ENCODE data around the gene TADA1.
"Not testable (repeated sequence)": the region's sequence is repeated elsewhere in the genome, so short reads cannot be mapped to it uniquely, and the experiment has no call there.

TADA1 gene

DNA sequence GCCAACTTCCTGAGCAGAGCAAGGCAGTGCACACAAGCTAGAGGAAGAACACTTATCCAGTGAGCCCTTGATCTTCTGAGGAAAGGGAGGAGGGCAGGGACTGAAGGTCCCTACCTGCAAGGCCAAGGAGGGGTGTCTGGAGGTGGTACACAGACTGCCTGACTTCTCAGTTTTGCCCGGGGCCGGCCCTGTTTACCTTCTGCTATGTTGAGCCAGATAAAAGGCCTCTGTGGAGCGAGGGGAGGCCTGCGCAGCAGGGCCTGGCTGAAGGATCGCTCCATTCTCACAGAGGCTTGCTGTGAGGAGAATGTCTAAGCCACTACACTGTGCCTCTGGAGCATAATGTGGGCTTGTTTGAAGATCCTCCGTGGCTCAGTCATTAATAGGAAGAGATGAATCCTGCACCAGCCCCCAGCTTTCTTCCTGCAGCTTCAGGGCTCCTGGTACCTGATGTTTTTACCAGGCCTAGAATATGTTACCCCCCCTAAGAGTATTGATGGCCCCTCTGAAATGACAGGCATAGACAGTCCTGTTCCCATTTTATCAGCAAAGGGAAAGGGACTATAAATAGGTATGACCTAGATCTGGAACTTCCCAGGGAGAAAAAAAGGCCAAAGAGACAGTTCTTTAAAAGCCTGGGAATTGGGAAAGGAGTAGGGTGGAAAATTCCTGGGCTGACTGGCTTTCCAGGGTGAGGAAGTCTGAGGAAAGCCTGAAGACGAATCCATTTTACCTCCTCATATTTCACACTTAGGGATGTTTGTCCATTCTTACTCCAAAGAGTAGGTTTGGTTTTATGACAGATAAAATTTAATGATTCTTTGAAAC is 32.1 kb downstream of the TADA1 start:
- DNase-seq (ENCODE audit: low spot score) = peak; percentile 77

DNA sequence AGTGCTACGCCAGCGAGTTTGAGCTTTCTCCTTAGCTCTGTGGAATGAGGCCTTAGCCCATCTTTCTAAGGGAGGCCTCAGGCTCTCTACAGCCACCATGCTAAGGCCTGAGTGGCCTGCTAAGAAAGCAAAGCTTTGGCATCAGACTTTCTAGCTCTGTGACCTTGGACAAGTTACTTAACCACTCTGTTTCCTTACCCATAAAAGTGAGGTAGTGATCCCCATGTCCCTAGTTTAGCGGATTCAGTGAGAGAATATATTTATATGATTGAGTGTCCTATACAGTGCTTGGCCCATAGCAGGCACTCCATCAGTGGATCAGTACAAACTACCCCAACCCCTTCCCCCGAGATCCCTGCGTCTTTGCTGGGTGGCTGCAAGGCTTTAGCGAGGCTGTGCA is 32.7 kb downstream of the TADA1 start:
- no peak for DNase-seq (ENCODE audit: low spot score)

DNA sequence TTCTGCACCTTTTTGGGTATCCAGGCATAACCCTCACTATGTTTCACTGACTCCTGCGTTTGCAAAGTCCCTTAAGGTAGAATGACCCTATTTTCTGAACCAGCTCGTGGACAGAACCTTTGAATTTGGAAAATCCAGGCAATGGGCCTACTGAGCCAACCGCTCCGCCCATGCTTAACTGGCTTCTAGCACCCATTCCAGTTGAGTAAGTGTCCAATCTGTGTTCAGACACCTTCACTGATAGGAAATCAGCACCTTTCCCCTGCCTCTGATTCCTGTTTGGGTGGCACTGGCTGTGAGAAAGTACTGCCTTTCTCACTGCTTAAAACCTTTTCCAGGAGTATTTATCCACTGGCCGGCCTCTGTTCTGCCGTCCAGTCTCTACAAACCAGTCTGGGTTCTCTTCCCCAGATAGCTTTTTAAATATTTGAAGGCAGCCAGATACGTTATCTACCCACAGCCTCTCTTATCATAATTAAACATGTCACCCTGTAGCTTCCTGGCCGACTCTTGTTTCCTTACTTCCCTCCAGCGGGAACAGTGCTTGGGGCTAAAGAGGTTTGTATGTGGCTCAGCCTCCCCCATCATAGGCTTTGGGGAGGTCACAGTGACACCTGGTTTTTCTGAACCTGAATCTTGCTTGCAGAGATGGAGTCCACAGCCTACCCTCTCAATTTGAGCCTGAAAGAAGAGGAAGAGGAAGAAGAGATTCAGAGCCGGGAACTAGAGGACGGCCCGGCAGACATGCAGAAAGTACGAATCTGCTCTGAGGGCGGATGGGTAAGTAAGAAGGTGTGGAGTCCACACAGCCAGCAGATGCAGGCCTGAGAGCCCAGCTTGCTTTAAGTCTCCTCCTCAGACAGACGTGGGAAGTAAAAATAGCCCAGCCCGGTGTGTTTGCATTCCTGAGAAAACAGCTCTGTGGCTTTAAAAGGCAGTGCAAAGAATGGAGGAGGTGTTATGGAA is 35.5 kb downstream of the TADA1 start:
- DNase-seq (ENCODE audit: low spot score) = no peak

DNA sequence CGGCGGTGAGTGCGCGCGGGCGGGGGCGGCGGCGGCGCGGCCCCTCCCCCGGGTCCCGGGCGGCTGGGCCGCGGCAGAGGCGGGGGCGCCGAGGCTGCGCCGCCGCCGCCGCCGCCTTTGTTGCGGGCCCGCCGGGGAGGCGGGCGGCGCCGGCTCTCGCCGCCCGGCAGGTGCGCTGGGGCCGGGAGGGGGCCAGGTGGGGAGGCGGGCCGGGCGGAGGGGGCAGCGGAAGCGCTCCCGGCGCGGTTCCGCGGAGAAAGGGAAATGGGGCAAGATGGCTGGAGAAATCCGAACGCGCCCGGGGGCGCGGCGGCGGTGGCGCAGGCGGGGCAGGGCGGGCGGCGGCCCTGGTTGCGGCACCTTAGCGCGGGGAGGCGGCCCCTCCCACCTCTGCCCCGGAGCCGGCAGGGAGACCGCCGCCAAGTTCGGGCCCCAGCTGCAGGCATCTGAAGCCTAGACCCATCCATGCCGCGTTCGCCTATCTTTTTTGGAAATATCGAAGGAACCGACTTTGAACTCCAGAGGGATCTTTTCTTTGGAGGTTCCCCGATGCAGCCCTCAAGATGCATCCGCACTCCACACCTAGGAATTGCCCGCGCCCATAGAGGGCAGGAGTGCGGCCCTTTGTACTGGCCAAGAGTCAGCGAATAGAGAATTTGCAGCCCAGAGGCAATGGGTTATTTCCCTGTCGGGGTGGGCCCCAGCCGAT is 36.3 kb downstream of the TADA1 start:
- peak; percentile 33 for DNase-seq (ENCODE audit: low spot score)

DNA sequence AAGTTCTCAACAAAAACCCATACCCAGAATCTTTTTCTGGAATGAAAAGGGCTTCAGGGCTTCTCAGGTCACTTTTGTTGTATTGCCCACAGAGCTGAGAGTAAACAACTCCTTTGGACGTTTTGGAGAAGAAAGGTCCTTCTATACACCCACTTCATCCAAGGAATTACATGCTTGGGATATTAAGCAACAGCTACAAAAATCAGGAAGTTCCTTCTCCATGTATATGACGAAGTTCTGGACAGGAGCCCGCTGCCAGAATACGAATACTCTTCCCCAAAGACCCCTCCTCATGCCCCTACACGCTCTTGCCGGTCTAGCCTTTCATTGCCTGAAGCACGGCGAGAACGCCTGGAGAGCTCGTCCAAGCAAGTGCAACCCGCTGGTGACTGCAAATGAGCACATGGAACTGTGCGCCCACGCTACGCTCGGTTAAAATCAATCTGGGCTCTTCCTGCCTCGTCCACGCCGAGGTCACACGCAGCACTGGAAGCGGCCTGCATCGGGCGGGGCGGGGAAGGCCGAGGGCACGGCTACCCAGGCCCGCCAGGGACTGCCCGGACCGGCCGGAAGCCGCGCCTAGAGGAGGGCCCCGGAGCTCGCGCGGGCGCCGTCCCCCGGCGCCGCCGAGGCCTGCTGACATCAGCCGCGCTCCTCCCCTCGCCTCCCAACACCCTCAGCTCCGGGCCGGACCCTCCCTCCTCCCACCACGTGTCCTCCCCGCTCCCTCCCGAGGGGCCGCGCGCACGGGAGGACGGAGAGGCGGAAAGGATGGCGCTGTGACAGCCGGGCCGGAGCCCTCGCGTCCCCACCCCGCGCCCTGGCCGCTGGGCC is 37.1 kb downstream of the TADA1 start, which contains the start of gene POGK:
Gene POGK, plus strand, starts transcription at position 710 of the 834 bp plus-strand sequence. CDS start 1,482 bp downstream, outside the sequence.
- DNase-seq (ENCODE audit: low spot score) = peak; percentile 97

DNA sequence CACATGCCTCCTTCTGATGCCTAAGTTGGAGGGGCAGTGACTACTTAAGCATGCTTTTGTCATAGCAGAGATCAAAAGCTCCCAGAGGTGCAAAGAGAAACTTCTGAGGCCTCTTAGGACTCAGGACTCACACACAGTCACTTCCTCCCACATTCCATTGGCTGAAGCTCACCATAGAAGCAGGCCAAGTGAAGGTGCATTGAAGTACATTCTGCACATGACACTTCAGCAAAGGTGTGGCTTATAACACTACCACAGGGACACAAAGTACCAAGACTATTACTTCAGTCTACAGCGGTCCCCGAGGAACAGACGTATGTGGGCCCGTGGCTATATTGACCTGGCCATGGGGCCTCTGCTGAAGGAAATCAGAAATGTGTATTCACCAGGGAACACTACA is 39.3 kb downstream of the TADA1 start:
- no peak for DNase-seq (ENCODE audit: low spot score)

DNA sequence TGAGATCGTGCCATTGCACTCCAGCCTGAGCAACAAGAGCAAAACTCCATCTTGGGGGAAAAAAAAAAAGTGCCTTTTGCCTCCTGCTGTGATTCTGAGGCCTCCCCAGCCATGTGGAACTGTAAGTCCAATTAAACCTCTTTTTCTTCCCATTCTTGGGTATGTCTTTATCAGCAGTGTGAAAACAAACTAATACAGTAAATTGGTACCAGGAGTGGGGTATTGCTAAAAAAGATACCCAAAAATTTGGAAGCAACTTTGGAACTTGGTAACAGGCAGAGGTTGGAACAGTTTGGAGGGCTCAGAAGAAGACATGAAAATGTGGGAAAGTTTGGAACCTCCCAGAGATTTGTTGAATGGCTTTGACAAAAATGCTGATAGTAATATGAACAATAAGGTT is 46.3 kb downstream of the TADA1 start:
- not testable (repeated sequence) for DNase-seq (ENCODE audit: low spot score)

DNA sequence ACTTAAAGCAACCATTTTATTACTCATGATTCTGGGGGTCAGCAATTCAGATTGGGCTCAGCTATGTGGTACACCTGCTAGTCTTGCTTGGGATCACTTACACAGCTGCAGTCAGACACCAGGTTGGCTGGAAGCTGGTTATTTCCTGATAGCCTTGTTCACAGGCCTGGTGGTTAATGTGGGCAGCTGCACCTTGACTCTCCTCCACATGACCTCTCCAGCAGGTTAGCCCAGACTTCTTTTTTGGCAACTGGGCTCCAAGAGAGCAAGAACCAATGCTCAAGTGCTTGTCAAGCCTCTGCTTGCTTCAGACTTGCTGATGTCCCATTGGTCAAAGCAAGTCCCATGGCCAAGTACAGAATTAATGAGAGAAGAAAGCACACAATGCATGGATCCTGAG is 48.6 kb downstream of the TADA1 start:
- DNase-seq (ENCODE audit: low spot score) = no peak

DNA sequence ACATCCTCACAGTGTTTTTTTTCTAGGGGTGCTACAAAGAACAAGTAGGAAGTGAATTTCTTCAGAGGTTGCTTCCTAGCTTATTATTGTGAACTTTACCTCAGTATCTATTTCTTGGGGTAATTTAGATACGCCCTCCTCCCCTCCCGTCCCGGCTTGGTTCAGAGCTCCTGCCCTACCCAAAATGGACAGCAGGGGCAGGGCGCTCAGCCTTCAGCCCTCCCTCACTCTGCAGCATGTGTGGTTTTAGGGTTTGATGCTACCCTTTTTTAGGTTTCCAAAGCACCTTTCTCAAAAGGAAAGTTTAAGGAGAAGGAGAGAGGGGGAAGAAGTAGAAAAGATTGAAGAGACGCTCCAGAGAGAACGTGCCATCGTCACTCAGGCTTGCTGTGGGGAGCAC is 53.7 kb downstream of the TADA1 start:
- no peak for DNase-seq (ENCODE audit: low spot score)

DNA sequence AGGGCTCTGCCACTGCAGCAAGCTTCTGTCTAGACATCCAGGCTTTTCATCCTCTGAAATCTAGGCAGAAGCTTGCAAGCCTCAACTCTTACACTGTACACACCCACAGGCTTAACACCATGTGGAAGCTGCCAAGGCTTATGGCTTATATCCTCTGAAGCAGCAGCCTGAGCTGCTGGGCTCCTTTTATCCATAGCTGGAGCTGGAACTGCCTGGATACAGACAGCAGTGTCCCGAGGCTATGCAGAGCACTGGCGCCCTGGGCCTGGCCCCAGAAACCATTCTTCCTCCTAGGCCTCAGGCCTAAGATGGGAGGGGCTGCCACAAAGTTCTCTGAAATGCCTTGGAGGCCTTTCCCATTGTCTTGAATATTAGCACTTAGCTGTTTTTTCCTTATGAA is 56.1 kb downstream of the TADA1 start:
- no peak for DNase-seq (ENCODE audit: low spot score)

DNA sequence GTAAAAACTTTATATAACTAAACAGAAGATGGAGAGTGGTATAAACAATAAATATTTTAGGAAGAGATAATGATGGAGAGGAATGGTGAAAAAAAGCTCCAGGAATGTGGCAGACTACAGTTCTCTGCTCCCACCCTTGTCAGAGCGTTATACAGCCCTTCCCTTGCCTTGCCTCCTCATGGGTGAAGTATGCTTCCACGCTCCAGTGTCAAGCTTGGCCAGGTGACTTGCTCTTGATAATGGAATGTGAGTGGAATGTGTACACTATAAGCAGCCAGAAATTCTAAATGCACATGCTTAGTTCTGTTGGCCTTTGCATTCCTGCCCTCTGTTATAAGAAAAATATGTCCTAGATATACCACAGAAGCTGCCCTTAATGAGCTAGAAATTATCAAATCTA is 61.5 kb downstream of the TADA1 start:
- no peak for DNase-seq (ENCODE audit: low spot score)

DNA sequence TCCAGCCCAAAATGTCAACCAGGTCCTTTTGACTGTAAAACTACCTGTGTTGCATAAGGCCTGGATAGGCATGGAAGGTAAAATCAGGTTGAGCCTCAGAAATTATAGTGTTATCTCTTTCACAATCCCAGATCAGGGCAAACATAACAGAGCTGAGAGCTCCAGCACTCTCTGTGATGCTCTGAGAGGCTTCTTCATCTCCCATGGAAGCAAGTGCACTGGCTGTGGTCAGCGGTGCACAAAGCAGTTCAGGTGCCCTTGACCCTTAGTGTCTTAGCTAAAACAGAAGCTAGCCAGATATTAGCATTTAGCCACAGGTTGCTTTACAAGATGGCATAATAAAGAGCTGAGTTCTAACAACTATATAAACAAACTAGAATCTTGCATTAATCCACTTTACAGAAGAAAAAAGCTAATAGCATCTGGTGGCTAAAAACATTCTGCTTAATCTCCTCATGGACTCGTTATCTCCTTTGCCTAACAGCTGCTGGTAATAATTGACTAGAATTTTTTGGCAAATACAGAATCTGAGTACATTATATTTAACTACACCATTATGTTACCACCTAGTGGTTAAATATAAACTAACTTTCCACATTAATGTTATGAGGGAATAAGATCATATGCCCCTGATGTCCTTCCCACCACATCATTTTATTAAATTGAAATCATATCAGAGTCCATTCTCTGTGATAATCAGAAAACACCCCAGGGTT is 62.4 kb downstream of the TADA1 start:
- DNase-seq (ENCODE audit: low spot score) = no peak

DNA sequence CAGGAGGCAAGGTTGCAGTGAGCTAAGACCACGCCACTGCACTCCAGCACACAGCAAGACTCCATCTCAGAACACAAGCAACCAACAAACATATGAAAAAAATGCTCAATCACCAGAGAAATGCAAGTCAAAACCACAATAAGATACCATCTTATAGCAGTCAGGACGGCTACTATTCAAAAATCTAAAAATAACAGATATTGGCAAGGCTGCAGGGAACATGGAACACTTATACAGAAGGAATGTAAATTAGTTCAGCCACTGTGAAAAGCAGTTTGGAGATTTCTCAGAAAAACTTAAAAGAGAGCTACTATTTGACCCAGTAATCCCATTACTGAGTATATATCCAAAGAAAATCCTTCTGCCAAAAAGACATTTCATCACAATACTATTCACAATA is 64.4 kb downstream of the TADA1 start:
- DNase-seq (ENCODE audit: low spot score) = no peak

DNA sequence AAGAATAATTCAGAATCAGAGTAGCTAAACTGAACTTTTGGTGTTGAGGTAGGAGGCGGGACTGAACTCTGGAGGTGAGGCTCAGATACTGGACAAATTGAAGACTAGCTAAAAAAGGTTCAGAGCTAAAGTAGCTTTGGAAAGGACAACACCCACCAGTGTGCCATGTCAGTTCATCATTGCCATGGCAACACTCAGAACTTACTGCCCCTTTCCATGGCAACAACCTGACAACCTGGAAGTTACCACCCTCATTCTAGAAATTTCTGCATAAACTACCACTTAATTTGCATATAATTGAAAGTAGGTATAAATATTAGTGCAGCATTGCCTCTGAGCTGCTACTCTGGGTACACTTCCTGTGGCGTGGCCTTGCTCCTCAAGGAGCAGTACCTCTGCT is 67.1 kb downstream of the TADA1 start:
- DNase-seq (ENCODE audit: low spot score) = no peak
